HG02610 (cell line): Measurements from ENCODE around the gene SFXN1.

Experiments
- ATAC-seq: cut with Tn5 transposase; IDR thresholded peaks from one replicate; pipeline ENCODE4 v1.9.1; 2021; ENCODE audit warnings: mild to moderate bottlenecking, moderate library complexity; ENCODE audit not compliant: unreplicated experiment

Gene SFXN1

DNA sequence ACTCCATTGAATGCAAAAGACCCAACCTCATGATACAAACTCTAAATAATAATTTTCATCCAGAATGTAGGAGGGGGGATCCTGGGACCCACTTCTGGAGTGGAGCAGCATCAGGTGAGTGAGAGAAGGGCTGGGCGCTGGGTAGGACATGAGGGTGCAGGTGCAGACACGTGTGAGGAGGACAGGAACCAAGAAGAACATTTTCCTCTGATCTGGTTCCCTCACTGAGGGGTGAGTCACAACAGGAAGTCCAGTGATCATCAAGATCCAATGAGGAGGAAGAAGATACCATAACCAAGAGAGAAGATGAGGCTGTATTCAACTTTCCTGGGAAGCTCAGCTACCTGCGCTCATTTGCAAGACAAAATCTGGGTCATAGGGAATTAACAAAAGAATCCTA, 57.4 kb downstream of the SFXN1 start:
- ATAC-seq: no peak

DNA sequence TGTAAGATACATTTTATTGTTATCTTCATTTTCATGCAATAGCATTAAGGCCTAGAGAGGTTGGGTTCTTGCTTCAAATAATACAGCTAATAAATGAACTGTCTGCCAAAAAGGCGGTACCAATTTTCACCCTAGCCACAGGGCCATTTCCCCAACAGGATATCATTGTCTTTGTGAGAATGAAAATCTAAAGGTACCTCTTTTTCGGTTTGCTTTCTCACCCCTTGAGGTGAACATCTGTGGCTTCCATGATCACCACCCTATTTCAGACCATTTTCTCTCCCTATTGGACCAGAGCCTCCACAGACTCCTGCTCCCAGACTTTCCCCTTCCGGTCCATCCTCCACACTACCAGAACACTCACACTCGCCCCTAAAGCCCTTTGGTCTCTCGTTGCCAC, 60.2 kb downstream of the SFXN1 start:
- no peak for ATAC-seq

DNA sequence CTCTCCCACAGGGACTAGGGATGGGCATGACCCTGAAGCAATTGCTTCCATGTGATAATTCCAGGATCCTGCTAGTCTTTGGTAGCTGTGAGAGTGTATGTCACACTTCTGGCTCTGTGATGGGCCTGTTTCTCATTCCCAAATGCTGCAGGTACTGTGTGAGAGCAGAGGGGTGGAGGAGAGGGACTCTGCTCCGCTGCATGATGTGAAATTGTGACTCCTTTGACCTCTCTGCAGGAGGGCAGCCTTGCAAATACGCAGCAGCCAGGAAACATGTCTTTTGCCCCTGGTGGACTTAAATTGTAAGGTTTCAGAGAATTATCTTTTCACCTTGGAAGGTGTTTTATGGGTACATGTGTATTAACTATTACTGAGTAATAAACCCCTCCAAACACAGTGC, 61.6 kb downstream of the SFXN1 start:
- no peak for ATAC-seq

DNA sequence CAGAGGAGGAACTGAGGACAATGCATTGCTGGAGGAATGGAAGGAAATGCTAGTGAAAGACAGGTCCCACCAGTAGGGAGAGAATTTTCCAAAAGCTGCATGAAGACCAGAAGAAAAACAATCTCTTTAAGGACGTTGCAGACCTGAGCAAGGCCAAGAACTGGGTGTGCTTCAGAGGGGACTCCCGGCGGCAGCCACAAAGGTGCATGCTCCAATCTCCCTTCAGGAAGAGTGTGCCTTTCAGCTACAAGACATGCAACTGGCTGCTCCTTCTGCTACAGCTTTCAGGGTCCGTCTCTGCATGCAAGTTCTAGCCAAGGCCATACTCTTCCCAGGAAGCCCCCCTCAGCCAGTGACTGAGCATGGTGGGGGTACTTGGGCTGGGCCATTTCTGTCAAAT, 62.9 kb downstream of the SFXN1 start:
- no peak for ATAC-seq

DNA sequence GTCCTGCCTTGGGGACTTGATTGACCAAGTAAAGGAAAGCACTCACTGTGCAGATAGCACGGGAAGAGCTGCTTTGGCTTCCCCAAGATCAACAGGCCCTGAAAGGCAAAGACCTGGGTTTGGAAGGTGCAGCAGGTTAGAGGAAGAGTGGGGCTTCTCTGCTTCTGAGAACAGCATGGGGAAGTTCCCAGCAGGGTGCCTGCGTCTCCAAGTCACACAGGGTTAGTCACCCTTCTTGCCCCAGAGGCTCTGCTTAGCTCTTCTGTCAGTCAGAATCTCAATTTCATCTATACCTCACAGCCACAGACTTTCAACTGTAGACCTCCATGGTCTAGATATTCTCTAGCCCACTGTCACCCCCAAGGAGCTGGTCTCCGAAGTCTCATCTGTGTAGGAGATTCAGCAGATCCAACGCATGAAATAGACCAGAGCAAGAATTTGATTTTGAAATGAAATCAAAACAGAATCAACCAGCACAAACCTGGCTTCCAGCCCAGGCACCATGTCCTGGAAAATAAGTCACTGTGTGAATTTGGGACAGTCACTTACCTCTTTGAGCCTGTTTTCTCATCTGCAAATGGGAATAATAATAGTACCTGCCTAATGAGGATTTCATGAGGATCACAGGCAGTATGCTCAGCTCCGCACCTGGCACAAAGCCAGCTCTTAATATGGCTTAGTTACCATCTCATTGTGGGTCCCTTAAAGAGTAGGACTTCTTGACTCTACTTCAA, 64.0 kb downstream of the SFXN1 start:
- no peak for ATAC-seq

DNA sequence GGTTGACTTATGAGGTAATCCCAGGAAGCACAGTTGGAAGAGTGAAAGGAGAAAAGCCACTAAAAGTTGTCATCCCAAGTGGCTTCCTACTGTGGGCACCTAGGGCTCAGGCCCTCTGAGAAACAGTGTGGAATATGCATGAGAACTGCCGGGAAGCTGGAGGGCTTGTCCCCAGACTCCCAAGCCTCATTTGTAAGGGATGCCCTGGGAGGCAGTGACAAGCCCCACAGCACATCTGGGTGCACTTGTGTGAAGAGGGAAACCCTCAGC, 64.5 kb downstream of the SFXN1 start:
- no peak for ATAC-seq

DNA sequence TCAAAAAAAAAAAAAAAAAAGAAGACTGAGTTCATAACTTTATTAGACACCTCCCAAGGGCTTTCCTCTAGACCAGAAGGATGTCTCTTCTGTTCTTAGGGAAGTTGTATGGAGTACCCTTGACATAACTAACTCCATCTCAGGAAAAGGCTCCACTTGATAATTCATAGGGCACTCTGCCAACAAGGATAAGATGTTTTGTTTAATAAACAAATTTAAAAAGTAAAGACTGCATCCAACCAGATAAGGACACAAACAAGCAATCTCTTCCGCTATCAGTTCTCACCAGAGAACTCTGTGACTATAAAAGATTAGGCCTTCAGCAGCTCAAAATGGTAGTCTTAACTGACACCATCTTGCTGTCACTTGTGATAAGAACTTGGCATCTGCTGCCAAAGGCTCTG, 65.8 kb downstream of the SFXN1 start:
- ATAC-seq: no peak

DNA sequence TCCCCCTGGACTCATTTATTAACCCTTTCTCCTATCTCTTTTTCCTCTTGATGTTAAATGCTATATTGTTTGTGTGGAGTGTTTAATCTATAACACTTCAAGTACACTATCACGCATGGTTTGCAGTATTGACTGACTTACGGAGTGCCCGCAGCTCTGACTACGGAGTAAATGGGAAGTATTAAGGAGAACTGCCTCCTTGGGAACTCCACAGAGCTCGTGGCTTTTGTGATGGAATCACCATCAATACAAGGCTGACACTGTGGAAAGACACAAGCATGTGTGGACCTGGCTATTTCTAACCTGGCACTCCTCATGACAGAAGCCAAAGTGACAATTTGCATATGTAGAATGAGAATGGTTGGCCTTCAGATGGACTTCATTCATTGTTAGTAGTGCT, 66.2 kb downstream of the SFXN1 start:
- ATAC-seq: no peak

DNA sequence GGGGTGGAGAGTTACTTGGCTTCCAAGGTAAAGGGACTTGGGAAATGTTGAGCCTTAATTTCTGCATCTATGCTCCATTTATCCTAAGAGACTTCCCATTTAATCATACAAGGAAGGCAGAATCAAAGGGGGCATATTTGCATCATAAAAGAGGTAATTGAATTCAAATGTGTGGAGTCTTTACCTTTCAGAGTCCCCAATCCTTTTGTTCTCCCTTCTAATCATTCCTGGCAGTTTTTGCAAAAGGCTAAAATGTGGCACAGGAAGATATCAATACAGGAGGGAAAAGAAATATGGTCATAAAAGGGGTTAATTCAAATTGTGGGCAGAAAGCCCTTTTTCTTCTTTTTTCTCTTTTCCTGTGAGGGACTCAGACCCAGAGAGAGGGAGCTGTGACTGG, 69.5 kb downstream of the SFXN1 start:
- ATAC-seq: no peak

DNA sequence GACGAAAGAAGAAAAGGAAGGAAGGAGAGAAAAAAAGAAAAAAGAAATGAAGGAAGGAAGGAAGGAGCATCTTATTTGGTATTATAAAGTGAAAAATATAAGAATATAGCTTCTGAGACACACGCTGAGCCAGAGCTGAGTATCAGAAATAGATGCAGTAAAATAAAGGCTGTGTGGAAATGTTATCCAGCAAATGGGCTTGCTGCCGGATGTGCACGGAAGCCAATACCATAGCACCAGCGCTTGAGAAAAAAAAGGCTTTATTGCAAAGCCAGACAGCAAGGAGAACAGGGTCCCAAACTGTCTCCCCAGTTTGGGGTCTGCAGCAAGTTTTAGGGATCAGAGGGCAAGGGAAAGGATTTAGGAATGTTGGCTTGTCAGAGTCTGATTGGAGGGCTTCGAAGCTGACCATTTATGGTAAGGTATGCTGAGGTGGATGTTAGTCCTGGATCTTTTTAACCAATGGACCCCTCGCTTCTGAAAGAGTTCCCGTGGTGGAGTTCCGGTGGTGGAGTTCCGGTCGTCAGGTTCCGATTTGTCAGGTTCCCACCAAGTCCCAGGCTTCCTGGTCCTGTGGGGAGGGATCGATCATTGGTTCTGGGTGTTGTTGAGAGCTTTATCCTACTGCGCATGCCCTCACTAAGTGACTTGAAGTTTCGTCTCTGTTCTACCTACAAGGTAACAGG, 70.4 kb downstream of the SFXN1 start:
- ATAC-seq: no peak

DNA sequence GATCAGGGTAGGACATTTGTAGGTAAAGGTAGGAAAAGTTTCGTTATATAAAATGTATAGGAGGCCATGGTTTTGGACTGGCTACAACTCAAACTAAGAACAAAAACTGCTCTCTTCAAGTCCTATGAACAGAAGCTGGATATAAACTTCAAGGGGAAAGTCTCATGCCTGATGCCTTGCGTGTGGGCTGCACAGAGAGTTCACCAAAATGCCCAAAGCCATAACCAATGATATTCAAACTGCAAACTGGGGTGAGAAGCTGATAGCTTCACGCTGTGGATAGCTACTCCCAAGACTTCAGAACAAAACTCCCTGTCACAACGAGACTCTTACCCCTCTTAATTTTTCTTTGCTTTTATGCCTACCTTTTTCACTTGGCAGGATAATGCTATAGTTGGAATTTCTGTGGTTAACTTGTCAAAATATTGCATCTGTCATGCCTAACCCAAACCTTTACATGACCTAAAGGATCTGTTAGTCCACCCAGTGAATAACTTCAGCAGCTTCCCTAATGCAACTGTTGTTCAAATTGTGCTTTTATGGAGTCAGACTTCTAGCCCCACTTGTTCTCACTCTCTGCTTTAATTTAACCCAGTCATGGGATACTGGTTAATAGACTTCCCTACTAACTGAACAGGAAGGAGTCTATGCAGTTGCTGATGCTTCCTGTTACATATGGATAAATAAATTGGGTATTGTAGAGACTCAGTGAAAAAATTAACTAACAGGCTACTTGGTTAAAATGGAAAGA, 71.9 kb downstream of the SFXN1 start:
- ATAC-seq: no peak

DNA sequence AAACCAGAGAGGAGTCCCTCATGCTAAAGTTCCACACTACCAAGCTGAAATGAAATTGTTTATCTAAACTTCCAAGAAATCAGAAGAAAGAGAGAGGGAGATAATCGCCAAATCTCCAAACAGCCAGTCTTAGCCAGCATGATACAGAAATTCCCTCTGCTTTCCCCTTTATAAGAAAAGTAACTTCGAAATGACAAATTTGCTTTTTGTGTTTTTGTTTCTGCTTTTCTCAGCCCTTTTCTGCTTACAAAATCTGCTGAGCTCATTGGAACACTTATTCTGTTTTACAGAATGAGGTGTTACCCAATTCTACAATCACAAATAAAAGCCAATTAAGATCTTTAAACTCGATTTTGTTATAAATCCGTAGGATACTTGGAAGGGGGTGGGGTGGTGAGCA, 72.9 kb downstream of the SFXN1 start:
- no peak for ATAC-seq

DNA sequence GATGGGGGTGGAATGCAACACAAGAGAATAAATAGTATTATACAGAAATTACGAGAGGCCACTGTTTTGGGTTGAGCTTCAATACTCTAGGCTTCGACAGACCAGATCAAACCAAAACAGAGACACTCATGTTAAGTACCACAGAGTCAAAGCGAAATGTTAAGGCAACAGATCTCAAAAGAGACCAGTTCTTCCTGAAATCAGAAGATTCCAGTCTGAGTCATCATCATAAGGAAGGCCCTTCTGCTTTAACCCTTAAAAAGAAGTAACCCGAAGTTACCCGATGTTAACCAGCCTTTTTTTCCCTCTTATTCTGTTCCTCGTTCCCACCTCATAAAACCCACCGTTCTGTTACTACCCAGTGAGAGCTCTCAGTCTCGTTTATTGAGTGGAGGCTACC, 75.9 kb downstream of the SFXN1 start:
- ATAC-seq: no peak

DNA sequence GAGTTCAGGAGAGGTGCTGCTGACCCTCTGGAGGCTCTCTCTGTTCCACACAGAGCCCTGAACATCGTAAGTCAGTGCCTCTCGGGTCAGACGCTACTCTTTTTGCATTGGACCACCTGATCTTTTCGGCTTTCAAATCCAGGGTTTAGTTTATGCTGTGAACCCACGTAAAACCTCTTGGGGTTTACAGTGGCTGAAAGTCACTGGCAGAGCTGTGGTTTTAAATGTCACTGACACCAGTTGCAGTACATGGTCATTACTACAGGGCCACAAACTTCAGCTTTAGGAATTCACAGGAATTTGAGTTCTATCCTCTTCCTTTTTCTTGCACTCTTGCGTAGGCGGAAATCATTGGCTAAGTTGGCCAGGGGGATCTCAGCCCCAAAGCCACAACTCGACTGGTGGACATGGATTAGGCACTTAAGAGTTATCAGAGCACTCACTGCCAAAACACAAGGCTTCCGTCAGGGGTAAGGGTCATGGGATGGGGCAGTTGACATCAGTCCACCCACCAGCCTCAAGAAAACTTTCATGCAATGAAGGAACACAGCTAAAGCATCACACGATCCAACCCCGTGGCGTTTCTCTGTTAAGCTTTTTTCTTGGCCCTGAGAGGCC, 76.9 kb downstream of the SFXN1 start:
- ATAC-seq: no peak

DNA sequence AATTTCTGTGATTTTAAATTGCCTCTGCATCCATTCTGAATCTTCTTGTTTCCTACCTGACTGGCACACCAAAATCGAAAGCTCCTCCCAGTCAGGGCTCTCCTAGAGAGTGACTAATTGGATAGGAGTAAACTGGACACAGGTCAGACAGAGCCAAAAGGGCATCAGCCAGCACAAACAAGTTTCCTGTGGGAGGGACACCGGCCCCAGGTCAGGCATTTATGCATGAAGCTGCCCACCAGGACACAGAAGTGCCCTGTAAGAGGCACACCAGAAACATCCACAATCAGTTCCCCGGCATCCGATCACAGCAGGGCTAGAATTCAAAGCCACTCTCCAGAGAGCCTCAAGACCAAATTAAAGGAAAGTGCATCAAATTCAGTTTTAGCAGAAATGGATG, 78.4 kb downstream of the SFXN1 start:
- no peak for ATAC-seq

DNA sequence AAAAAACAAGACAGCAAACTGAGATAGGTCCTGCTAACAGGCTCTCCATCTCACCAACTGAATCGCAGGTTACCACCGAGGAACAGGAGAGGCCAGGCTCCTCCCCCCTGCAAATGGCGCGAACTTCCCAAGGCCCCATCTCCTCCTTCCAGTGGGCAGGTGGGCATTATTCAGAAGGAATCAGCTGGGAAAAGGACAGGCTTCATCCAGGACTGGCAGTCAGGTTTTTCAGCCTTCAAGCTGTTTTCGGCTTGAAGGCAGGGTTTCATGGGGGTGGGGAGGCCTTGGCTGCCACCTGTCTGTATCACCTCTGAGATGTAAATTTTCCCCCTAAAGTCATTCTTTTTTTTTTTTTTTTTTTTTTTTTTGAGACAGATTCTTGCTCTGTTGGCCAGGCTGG, 79.4 kb downstream of the SFXN1 start:
- ATAC-seq: no peak

DNA sequence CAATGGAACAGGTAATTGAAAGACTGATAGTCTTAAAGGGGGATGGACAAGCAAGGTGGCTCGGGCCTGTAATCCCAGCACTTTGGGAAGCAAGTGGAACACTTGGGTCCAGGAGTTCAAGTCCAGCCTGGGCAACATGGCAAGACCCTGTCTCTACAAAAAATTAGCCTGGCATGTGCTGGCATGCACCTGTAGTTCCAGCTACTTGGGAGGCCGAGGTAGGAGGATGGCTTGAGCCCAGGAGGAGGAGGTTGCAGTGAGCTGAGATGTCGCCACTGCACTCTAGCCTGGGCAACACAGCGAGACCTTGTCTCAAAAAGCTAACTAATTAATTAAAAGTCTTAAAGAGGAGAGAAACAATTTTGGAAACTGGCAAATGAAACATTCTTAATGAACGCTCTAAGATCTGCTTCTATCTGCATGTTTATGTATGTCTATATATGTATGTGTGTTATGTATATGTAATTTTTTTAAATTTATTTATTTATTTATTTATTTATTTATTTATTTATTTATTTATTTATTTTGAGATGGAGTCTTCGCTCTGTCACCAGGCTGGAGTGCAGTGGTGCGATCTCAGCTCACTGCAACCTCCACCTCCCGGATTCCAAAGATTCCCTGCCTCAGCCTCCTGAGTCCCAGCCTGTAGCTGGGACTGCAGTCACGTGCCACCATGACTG, 80.6 kb downstream of the SFXN1 start:
- no peak for ATAC-seq

DNA sequence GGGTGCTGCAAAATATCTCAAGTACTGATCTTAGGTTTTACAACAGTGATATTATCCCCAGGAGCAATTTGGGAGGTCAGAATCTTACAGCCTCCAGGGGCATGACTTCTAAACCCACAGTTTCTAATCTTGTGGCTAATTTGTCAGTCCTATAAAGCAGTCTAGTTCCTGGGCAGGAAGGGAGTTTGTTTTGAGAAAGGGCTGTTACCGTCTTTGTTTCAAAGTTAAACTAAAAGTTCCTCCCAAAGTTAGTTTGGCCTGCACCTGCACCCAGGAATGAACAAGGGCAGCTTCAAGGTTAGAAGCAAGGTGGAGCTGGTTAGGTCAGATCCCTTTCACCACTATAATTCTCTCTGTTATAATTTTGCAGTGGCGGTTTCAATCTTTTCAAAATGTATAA, 81.7 kb downstream of the SFXN1 start:
- ATAC-seq: no peak

DNA sequence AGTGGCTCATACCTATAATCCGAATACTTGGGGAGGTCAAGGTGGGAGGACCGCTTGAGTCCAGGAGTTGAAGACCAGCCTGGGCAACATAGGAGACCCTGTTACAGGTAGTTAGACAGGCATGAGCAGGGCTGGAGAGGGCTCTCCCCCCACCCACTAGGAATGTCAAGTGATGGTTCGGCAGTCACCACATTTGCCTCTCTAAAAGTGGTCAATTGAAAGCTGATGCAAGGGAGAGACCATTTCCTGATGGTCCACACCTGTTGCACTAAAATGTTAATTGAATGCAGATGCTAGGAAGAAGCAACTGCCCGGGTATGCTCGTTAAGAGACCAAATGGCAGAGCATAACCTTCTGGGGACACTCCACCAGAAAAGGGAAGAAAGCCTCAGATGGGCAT, 82.7 kb downstream of the SFXN1 start:
- ATAC-seq: no peak

DNA sequence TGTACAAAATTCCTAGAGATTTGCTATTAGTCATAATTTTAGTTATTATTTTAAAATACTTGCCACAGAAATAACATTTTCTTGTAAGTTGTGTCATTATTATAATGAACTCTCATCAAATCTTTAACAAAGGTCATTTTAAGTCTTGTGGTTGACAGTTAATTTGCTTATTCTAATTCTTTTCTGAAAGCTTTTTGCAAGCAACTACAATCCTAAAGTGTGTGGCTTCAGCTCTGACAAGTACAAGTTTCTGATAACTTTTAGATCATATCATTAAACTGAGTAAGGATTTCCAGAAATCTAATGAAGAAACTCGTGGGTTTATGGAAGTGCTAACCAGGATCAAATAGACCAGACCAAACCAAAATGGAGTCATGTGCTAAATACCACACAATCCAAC, 86.4 kb downstream of the SFXN1 start:
- ATAC-seq: no peak

DNA sequence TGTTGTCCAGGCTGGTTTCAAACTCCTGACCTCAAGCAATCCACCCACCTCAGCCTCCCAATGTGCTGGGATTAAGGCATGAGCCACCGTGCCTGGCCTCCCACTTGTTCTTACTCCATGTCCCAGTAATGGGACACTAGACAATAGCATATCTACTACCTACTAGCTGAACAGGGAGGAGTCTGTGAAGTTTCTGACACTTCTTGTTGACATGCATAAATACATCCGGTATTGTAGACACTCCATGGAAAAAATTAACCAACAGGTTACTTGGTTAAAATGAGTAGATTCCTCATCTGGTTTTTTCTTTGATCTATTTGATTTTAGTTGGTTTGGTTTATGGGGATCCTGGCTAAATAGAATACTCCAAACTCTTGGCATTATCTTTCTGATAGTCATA, 88.3 kb downstream of the SFXN1 start:
- ATAC-seq: no peak
